Measurements from ENCODE around the gene TNFAIP3. TPM values are rescaled to one million over a fixed set of nuclear protein-coding genes. Genes with fewer than 3 reads are reported as not detected.

Gene TNFAIP3
- total RNA-seq, 2 experiments from 2014 or later, result 3,816 to 3,885 TPM

GRCh38 chr6:137873273-137873762 lies 6.3 kb downstream of the TNFAIP3 start:
- Histone ChIP-seq H3K36me3 (ENCODE audit: insufficient read depth, low read length) (peaks cover 72% of the 10 kb centered on the region), H3K4me1 (ENCODE audit: insufficient read depth, low read length) (peaks cover 47% of the 10 kb centered on the region), H3K9me3 (ENCODE audit: control insufficient read depth in 1 of 2, insufficient read depth in 1 of 2, low read length in 2 of 2) (no peaks in the 10 kb centered on the region), H3K27ac (ENCODE audit: low read depth in 1 of 2, low read length in 2 of 2) (peak overlapping the region in 1 of 2 donors; percentile 96), H3K4me3 (ENCODE audit: low read length) (peak overlapping the region; percentile 21), H3K27me3 (ENCODE audit: control insufficient read depth in 1 of 2, insufficient read depth in 2 of 2, low read length in 2 of 2) (no peaks in the 10 kb centered on the region)
- TF ChIP-seq, protein P1, sequence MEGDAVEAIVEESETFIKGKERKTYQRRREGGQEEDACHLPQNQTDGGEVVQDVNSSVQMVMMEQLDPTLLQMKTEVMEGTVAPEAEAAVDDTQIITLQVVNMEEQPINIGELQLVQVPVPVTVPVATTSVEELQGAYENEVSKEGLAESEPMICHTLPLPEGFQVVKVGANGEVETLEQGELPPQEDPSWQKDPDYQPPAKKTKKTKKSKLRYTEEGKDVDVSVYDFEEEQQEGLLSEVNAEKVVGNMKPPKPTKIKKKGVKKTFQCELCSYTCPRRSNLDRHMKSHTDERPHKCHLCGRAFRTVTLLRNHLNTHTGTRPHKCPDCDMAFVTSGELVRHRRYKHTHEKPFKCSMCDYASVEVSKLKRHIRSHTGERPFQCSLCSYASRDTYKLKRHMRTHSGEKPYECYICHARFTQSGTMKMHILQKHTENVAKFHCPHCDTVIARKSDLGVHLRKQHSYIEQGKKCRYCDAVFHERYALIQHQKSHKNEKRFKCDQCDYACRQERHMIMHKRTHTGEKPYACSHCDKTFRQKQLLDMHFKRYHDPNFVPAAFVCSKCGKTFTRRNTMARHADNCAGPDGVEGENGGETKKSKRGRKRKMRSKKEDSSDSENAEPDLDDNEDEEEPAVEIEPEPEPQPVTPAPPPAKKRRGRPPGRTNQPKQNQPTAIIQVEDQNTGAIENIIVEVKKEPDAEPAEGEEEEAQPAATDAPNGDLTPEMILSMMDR (IDR thresholded peaks at IDR 0.05), result no peak
- Mint-ChIP-seq H3K4me1 (ENCODE audit: low read depth) (peaks cover 87% of the 10 kb centered on the region), H3K27me3 (no peaks in the 10 kb centered on the region), H3K9me3 (no peaks in the 10 kb centered on the region), H3K27ac (peak overlapping the region; percentile 95), H3K36me3 (ENCODE audit: low read depth) (peaks cover 100% of the 10 kb centered on the region), H3K4me3 (peak overlapping the region; percentile 96)
- intact Hi-C loops (cut with DNase I, micrococcal nuclease), result no loop called here
- POLR2A ChIA-PET, result interaction anchor here (0.8 to 8.4 kb wide), 6 partner anchors 10 to 165 kb away, joined by 3 to 141 read pairs (median 4); no protein-coding TSS in a partner anchor
- ATAC-seq (ENCODE audit: poor library complexity) (peak; percentile 3), DNase-seq (peak in 5 of 14 experiments; percentile 31 to 92 (median 67))
- CTCF ChIA-PET, result interaction anchor here (1.4 to 3.8 kb wide), 2 partner anchors 8 to 12 kb away, joined by 3 to 11 read pairs; no protein-coding TSS in a partner anchor

DNA sequence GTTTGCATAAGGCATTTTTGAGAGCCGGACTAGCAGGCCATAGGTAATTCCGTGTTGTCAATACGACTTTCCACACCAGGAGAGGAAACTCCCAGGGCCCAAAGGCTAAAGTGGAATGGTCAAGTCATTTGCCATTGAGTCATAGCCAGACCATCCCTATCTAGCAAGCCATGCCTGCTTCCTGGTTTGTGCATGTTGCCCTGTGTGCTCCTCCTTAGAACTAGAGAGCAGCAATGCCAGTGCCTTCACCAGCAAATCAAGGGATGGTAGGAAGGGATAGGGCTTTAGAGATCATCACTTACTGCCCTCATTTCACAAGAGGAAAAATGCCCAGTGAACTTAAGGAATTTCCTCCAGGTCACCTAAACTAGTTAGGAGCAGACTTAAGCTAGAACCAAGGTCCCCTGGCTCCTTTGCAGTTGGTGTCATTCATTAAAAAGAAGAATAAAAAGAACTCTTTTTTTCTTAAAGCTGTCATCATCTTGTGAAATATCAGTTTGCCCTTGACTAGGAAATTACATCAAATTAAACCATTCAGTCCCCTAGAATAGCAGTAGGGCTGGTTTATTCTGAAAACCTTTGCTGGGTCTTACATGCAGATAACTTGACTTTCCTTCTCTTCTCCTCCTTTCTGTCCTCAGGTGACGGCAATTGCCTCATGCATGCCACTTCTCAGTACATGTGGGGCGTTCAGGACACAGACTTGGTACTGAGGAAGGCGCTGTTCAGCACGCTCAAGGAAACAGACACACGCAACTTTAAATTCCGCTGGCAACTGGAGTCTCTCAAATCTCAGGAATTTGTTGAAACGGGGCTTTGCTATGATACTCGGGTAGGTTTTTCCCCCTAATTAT lies 7.4 kb downstream of the TNFAIP3 start:
- Mint-ChIP-seq H3K4me1 (ENCODE audit: low read depth) (peaks cover 92% of the 10 kb centered on the region), H3K27ac (peak overlapping the region; percentile 95), H3K36me3 (ENCODE audit: low read depth) (peaks cover 100% of the 10 kb centered on the region), H3K4me3 (peak overlapping the region; percentile 96), H3K9me3 (no peaks in the 10 kb centered on the region), H3K27me3 (no peaks in the 10 kb centered on the region)
- Histone ChIP-seq H3K27ac (ENCODE audit: low read depth in 1 of 2, low read length in 2 of 2) (peak overlapping the region in 1 of 2 donors; percentile 96), H3K9me3 (ENCODE audit: control insufficient read depth in 1 of 2, insufficient read depth in 1 of 2, low read length in 2 of 2) (no peaks in the 10 kb centered on the region), H3K36me3 (ENCODE audit: insufficient read depth, low read length) (peaks cover 83% of the 10 kb centered on the region), H3K4me3 (ENCODE audit: low read length) (no peak overlapping the region), H3K27me3 (ENCODE audit: control insufficient read depth in 1 of 2, insufficient read depth in 2 of 2, low read length in 2 of 2) (no peaks in the 10 kb centered on the region), H3K4me1 (ENCODE audit: insufficient read depth, low read length) (peaks cover 51% of the 10 kb centered on the region)
- DNase-seq (peak in 2 of 14 experiments; percentile 61 to 73), ATAC-seq (ENCODE audit: poor library complexity) (no peak)
- POLR2A ChIA-PET, result interaction anchor here (0.8 to 8.4 kb wide), 5 partner anchors 9 to 166 kb away, joined by 3 to 141 read pairs (median 4); no protein-coding TSS in a partner anchor
- CTCF ChIA-PET, result interaction anchor here (1.3 to 1.4 kb wide), 2 partner anchors 11 to 166 kb away, joined by 3 read pairs; no protein-coding TSS in a partner anchor
- TF ChIP-seq, protein P1 (IDR thresholded peaks at IDR 0.05), result no peak
- intact Hi-C loops (cut with DNase I, micrococcal nuclease), result loop anchor here (1.0 to 5.0 kb wide), 2 partner anchors 8 to 238 kb away; no protein-coding TSS in a partner anchor

- no peaks in the 10 kb centered on the region for H3K9me3 ChIP-seq (ENCODE audit: control insufficient read depth in 1 of 2, insufficient read depth in 1 of 2, low read length in 2 of 2)
- H3K27me3 ChIP-seq (ENCODE audit: control insufficient read depth in 1 of 2, insufficient read depth in 2 of 2, low read length in 2 of 2), result no peaks in the 10 kb centered on the region
- peaks cover 49% of the 10 kb centered on the region for H3K4me1 ChIP-seq (ENCODE audit: insufficient read depth, low read length)
- H3K27ac ChIP-seq (ENCODE audit: low read depth in 1 of 2, low read length in 2 of 2), result peak overlapping the region in 1 of 2 donors; percentile 10
- TF ChIP-seq, protein P1 (IDR thresholded peaks at IDR 0.05), result no peak
- H3K4me1 Mint-ChIP-seq (ENCODE audit: low read depth), result peaks cover 92% of the 10 kb centered on the region
- no peak overlapping the region for H3K4me3 ChIP-seq (ENCODE audit: low read length)
- ChIA-PET CTCF (interaction anchor here (0.7 to 1.3 kb wide), 2 partner anchors 69 to 167 kb away, joined by 3 to 4 read pairs; no protein-coding TSS in a partner anchor), POLR2A (interaction anchor here (0.8 to 1.5 kb wide), 2 partner anchors 9 to 52 kb away, joined by 3 read pairs; no protein-coding TSS in a partner anchor)
- no peaks in the 10 kb centered on the region for H3K27me3 Mint-ChIP-seq
- peaks cover 100% of the 10 kb centered on the region for H3K36me3 Mint-ChIP-seq (ENCODE audit: low read depth)
- DNase-seq (peak in 1 of 14 experiments; percentile 44), ATAC-seq (ENCODE audit: poor library complexity) (no peak)
- H3K4me3 Mint-ChIP-seq, result peak overlapping the region; percentile 96
- intact Hi-C loops (cut with DNase I, micrococcal nuclease), result loop anchor here in 1 of 2 experiments (5.0 kb wide), 1 partner anchor 237 kb away; no protein-coding TSS in a partner anchor
- H3K27ac Mint-ChIP-seq, result peak overlapping the region; percentile 95
- peaks cover 90% of the 10 kb centered on the region for H3K36me3 ChIP-seq (ENCODE audit: insufficient read depth, low read length)
- no peaks in the 10 kb centered on the region for H3K9me3 Mint-ChIP-seq
Measured at GRCh38 chr6:137875058-137875520, 8.0 kb downstream of the TNFAIP3 start.

Measured in CD4-positive, alpha-beta T cell (primary cell).